K562 (cell line): ENCODE data around the gene MALAT1. TPM values are rescaled to one million over a fixed set of nuclear protein-coding genes. Genes with fewer than 3 reads are reported as not detected.

Source experiments
- COPS2 ChIP-seq: fragments of 450-650 bp; conservative IDR thresholded peaks from 2 replicates; pipeline ENCODE4 v1.6.1; 2016; ENCODE audit warnings: mild to moderate bottlenecking, moderate library complexity
- CXXC5 ChIP-seq: fragments of 250-450 bp; sonication (Bioruptor Pico); IDR thresholded peaks from 2 replicates; pipeline ENCODE4 v1.8.0; 2022; ENCODE audit warnings: inconsistent platforms, mild to moderate bottlenecking, moderate library complexity
- ELF4 ChIP-seq: fragments of 450-650 bp; formaldehyde crosslinking; IDR thresholded peaks from 2 replicates; pipeline ENCODE4 v1.4.0; 2022; ENCODE audit warnings: missing genetic modification characterization
- HDAC8 ChIP-seq: fragments of 450-650 bp; IDR thresholded peaks from 2 replicates; pipeline ENCODE4 v1.6.1; 2016; ENCODE audit warnings: mild to moderate bottlenecking, missing genetic modification characterization, moderate library complexity, missing compliant biosample characterization
- KLF10 ChIP-seq: fragments of 250-450 bp; sonication (Bioruptor Pico); IDR thresholded peaks from 2 replicates; pipeline ENCODE4 v1.6.1; 2021; ENCODE audit warnings: matching md5 sums
- MGA ChIP-seq: fragments of 450-650 bp; IDR thresholded peaks from 2 replicates; pipeline ENCODE4 v1.6.1; 2016; ENCODE audit warnings: mild to moderate bottlenecking, moderate library complexity
- SOX6 ChIP-seq: fragments of 450-650 bp; IDR thresholded peaks from 2 replicates; pipeline ENCODE4 v1.6.1; 2014; ENCODE audit warnings: mild to moderate bottlenecking
- TAL1 ChIP-seq: fragments of 450-650 bp; IDR thresholded peaks from 2 replicates; pipeline ENCODE4 v1.6.1; 2016; ENCODE audit warnings: mild to moderate bottlenecking
- WHSC1 ChIP-seq: IDR thresholded peaks from one replicate; pipeline ENCODE4 v1.6.1; 2012; ENCODE audit warnings: low read length, control low read depth, inconsistent platforms
- ZNF174 ChIP-seq: fragments of 250-450 bp; sonication (Bioruptor Pico); IDR thresholded peaks from 2 replicates; pipeline ENCODE4 v1.4.0; 2020; ENCODE audit warnings: mild to moderate bottlenecking
- ZNF354B ChIP-seq: fragments of 250-450 bp; sonication (Bioruptor Pico); IDR thresholded peaks from 2 replicates; pipeline ENCODE4 v1.4.0; 2020
- ZNF77 ChIP-seq: fragments of 250-450 bp; sonication (Bioruptor Pico); IDR thresholded peaks from 2 replicates; pipeline ENCODE4 v1.5.0; 2020
- ZZZ3 ChIP-seq: fragments of 450-650 bp; IDR thresholded peaks from 2 replicates; pipeline ENCODE4 v1.6.1; 2016; ENCODE audit warnings: antibody characterized with exemption, mild to moderate bottlenecking, moderate library complexity
- polyA plus RNA-seq, 8 experiments: library from polyadenylated mRNA; depleted of rRNA in 4 of 8; stranded (reverse) in 5 of 8; unstranded in 3 of 8; fragments of >200 nt; fragmentation: Nextera tagmentation in 2 of 8; fragmentation: Illumina TruSeq in 1 of 8; extraction: Ambion mirVana in 2 of 8; extraction: Trizol in 1 of 8; gene quantifications; 2 replicates each; pipeline versions ENCODE4 v1.2.1 to v1.2.3, GENCODE V29; 2011 to 2014; ENCODE audit warnings: inconsistent platforms in 1 of 8, missing spikeins in 1 of 8
- total RNA-seq, 7 experiments: library from RNA; depleted of rRNA in 6 of 7; stranded (reverse); fragments of >200 nt in 6 of 7; fragmentation: Illumina TruSeq in 2 of 7; extraction: Trizol in 2 of 7; gene quantifications; 2 replicates each; pipeline versions ENCODE4 v1.2.1 to v1.2.3, GENCODE V29; 2011 to 2021; ENCODE audit warnings: low replicate concordance in 1 of 7
- TF ChIP-seq, protein P1 (sequence below), 2 experiments: fragments of 450-650 bp in 1 of 2; IDR thresholded peaks; 2 replicates each; pipeline ENCODE4 v1.6.1; 2011 to 2017; ENCODE audit warnings: low read depth in 2 of 2, antibody characterized with exemption in 1 of 2, borderline replicate concordance in 1 of 2, low read length in 1 of 2, mild to moderate bottlenecking in 1 of 2, mixed read lengths in 1 of 2; ENCODE audit not compliant: control insufficient read depth in 1 of 2

MALAT1 gene
- total and polyA plus RNA-seq, 9 of the 15 experiments (the other 6 are each of a cell fraction or from before 2014, with no cell fraction given), result 363 to 8,715 (median 2,351) TPM

DNA sequence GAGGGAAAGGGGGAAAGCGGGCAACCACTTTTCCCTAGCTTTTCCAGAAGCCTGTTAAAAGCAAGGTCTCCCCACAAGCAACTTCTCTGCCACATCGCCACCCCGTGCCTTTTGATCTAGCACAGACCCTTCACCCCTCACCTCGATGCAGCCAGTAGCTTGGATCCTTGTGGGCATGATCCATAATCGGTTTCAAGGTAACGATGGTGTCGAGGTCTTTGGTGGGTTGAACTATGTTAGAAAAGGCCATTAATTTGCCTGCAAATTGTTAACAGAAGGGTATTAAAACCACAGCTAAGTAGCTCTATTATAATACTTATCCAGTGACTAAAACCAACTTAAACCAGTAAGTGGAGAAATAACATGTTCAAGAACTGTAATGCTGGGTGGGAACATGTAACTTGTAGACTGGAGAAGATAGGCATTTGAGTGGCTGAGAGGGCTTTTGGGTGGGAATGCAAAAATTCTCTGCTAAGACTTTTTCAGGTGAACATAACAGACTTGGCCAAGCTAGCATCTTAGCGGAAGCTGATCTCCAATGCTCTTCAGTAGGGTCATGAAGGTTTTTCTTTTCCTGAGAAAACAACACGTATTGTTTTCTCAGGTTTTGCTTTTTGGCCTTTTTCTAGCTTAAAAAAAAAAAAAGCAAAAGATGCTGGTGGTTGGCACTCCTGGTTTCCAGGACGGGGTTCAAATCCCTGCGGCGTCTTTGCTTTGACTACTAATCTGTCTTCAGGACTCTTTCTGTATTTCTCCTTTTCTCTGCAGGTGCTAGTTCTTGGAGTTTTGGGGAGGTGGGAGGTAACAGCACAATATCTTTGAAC lies 6.8 kb downstream of the MALAT1 start (continued):
- TF ChIP-seq MGA, result no peak
- no peak for TF ChIP-seq COPS2
- TF ChIP-seq ELF4, result peak; percentile 89
- TF ChIP-seq, protein P1, sequence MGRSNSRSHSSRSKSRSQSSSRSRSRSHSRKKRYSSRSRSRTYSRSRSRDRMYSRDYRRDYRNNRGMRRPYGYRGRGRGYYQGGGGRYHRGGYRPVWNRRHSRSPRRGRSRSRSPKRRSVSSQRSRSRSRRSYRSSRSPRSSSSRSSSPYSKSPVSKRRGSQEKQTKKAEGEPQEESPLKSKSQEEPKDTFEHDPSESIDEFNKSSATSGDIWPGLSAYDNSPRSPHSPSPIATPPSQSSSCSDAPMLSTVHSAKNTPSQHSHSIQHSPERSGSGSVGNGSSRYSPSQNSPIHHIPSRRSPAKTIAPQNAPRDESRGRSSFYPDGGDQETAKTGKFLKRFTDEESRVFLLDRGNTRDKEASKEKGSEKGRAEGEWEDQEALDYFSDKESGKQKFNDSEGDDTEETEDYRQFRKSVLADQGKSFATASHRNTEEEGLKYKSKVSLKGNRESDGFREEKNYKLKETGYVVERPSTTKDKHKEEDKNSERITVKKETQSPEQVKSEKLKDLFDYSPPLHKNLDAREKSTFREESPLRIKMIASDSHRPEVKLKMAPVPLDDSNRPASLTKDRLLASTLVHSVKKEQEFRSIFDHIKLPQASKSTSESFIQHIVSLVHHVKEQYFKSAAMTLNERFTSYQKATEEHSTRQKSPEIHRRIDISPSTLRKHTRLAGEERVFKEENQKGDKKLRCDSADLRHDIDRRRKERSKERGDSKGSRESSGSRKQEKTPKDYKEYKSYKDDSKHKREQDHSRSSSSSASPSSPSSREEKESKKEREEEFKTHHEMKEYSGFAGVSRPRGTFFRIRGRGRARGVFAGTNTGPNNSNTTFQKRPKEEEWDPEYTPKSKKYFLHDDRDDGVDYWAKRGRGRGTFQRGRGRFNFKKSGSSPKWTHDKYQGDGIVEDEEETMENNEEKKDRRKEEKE (IDR thresholded peaks at IDR 0.05; ENCODE audit: borderline replicate concordance in 1 of 2, control insufficient read depth in 1 of 2, low read depth in 2 of 2, low read length in 1 of 2), result peak; percentile 82 to 96; a peak in 3 of 4 replicates
- TF ChIP-seq WHSC1, result no peak
- no peak; the same call in 1 of the 2 replicates for TF ChIP-seq KLF10
- TF ChIP-seq SOX6, result peak; percentile 42; the same call in 1 of the 2 replicates
- TF ChIP-seq ZNF174 (CRISPR knock-in tag), result 0 out of 2 replicates have a peak, but pooled peaks have one; percentile 54
- no peak for TF ChIP-seq CXXC5 (CRISPR knock-in tag)
- TF ChIP-seq ZNF77 (CRISPR knock-in tag), result peak; percentile 94
- peak; percentile 50; the same call in 1 of the 2 replicates for TF ChIP-seq ZNF354B (CRISPR knock-in tag)
- TF ChIP-seq HDAC8 (tag), result no peak
- TF ChIP-seq ZZZ3, result no peak
- no peak for TF ChIP-seq TAL1
